Esophagus squamous epithelium (tissue), 5 donors: Measurements from ENCODE around the gene DHX30. TPM values are rescaled to one million over a fixed set of nuclear protein-coding genes. Genes with fewer than 3 reads are reported as not detected.
A peak's percentile ranks its signal among the peaks of the same experiment; 100 is the strongest.

Source experiments
- DNase-seq: peaks from one replicate; lab custom pipeline; 2025; lab: John Stamatoyannopoulos, UW
- H3K27ac ChIP-seq, 4 donors: fragments of 200-600 bp; sonication (generic); one replicate each; pipeline ENCODE4 v1.5.1; 2016 to 2019; ENCODE audit warnings: mild to moderate bottlenecking in 1 of 4
- H3K27me3 ChIP-seq, 4 donors: fragments of 200-600 bp; sonication (generic); 1 replicate in 3 of 4; 2 replicates in 1 of 4; pipeline versions ENCODE4 v1.5.1 to v1.6.0; 2017 to 2021; ENCODE audit warnings: antibody characterized with exemption in 1 of 4
- H3K36me3 ChIP-seq, 3 donors: fragments of 200-600 bp; sonication (generic); one replicate each; pipeline ENCODE4 v1.5.1; 2016 to 2019
- H3K4me1 ChIP-seq, 3 donors: fragments of 200-600 bp; sonication (generic); one replicate each; pipeline ENCODE4 v1.5.1; 2017 to 2019
- H3K4me3 ChIP-seq, 4 donors: fragments of 200-600 bp; sonication (generic); 1 replicate in 3 of 4; 2 replicates in 1 of 4; pipeline ENCODE4 v1.5.1; 2016 to 2019; ENCODE audit warnings: mild to moderate bottlenecking in 2 of 4, moderate library complexity in 1 of 4
- H3K9me3 ChIP-seq, 3 donors: fragments of 200-600 bp; sonication (generic); one replicate each; pipeline ENCODE4 v1.5.1; 2016 to 2019
- POLR2A ChIP-seq, 4 donors: fragments of 450-650 bp; IDR thresholded peaks; one replicate each; pipeline ENCODE4 v1.6.1; 2017; ENCODE audit warnings: antibody characterized with exemption in 4 of 4, mild to moderate bottlenecking in 4 of 4, moderate library complexity in 3 of 4
- WGBS, 2 donors: methylation state at CpG; one replicate each; pipeline ENCODE4 v1.1.5; 2018; 5-methylcytosine and 5-hydroxymethylcytosine counted together
- intact Hi-C: fragments of 100-400 bp; cut with DNase I; formaldehyde crosslinking; loops from one replicate; pipeline ENCODE4 v1.15.0; 2022
- small RNA-seq, 4 donors: library from RNA; depleted of rRNA; stranded (forward); fragments of <200 nt; gene quantifications; one replicate each; pipeline ENCODE3, GENCODE V24; 2016
- total RNA-seq, 4 donors: library from RNA; depleted of rRNA; stranded (reverse); fragments of >200 nt; gene quantifications; one replicate each; pipeline ENCODE4 v1.1.0, GENCODE V29; 2016
- TF ChIP-seq, protein P1 (sequence below), 6 experiments: fragments of 450-650 bp in 4 of 6; fragments of 200-600 bp in 2 of 6; sonication (generic) in 2 of 6; IDR thresholded peaks; one replicate each; pipeline ENCODE4 v1.5.1; 2016 to 2019; ENCODE audit warnings: antibody characterized with exemption in 6 of 6, mild to moderate bottlenecking in 4 of 6, moderate library complexity in 4 of 6
- donor health status: DM: yes; HTN: yes; CAD: no.

Gene DHX30
- total RNA-seq, 4 donors from 2014 or later: 32.8 to 63.5 (median 44.8) TPM

DNA sequence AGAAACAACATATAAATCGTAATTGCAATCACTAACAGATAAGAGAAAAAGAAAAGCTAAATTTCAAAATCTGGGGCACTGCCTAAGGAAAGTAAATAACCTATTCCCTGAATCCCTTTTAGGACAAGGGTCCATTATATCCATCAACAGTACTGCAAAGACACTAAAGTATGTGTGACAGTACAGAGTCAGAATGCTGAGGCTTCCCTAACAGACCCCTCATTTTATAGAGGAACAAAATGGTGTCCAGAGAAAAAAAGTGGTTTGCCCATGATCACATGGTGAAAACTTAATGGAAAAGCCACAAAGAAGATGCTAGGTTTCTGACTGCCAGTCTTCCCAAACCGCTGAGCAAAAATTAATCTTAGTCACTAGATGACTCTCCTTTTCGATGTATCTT is 93.8 kb downstream of the DHX30 start:
- H3K36me3 ChIP-seq: peaks cover 0 to 59% (median 0%) of the 10 kb centered on the region in 3 donors

GRCh38 chr3:47897954-47898353 is 95.0 kb downstream of the DHX30 start:
- Histone ChIP-seq H3K36me3 (peaks cover 0 to 58% (median 0%) of the 10 kb centered on the region in 3 donors), H3K27me3 (no peaks in the 10 kb centered on the region), H3K27ac (no peak overlapping the region), H3K9me3 (no peaks in the 10 kb centered on the region), H3K4me3 (no peak overlapping the region), H3K4me1 (peaks cover 0 to 29% (median 10%) of the 10 kb centered on the region in 3 donors)
- TF ChIP-seq POLR2A (IDR thresholded peaks at IDR 0.05): no peak
- TF ChIP-seq, protein P1, sequence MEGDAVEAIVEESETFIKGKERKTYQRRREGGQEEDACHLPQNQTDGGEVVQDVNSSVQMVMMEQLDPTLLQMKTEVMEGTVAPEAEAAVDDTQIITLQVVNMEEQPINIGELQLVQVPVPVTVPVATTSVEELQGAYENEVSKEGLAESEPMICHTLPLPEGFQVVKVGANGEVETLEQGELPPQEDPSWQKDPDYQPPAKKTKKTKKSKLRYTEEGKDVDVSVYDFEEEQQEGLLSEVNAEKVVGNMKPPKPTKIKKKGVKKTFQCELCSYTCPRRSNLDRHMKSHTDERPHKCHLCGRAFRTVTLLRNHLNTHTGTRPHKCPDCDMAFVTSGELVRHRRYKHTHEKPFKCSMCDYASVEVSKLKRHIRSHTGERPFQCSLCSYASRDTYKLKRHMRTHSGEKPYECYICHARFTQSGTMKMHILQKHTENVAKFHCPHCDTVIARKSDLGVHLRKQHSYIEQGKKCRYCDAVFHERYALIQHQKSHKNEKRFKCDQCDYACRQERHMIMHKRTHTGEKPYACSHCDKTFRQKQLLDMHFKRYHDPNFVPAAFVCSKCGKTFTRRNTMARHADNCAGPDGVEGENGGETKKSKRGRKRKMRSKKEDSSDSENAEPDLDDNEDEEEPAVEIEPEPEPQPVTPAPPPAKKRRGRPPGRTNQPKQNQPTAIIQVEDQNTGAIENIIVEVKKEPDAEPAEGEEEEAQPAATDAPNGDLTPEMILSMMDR (IDR thresholded peaks at IDR 0.05): no peak
- DNase-seq: no peak
- WGBS, 2 donors: 81 to 100% methylated on average over 2 to 3 of the region's 3 CpGs
- intact Hi-C loops: no loop called here

More for the DNA sequence above, 93.8 kb downstream of the DHX30 start:
- Histone ChIP-seq H3K27me3 (no peaks in the 10 kb centered on the region), H3K4me1 (peaks cover 0 to 30% (median 10%) of the 10 kb centered on the region in 3 donors), H3K4me3 (no peak overlapping the region), H3K9me3 (no peaks in the 10 kb centered on the region), H3K27ac (no peak overlapping the region)
- DNase-seq: no peak
- TF ChIP-seq POLR2A (IDR thresholded peaks at IDR 0.05): no peak
- TF ChIP-seq, protein P1 (IDR thresholded peaks at IDR 0.05): no peak
- WGBS, 2 donors: 92 to 97% methylated on average over 3 of the region's 3 CpGs
- intact Hi-C loops: no loop called here

DNA sequence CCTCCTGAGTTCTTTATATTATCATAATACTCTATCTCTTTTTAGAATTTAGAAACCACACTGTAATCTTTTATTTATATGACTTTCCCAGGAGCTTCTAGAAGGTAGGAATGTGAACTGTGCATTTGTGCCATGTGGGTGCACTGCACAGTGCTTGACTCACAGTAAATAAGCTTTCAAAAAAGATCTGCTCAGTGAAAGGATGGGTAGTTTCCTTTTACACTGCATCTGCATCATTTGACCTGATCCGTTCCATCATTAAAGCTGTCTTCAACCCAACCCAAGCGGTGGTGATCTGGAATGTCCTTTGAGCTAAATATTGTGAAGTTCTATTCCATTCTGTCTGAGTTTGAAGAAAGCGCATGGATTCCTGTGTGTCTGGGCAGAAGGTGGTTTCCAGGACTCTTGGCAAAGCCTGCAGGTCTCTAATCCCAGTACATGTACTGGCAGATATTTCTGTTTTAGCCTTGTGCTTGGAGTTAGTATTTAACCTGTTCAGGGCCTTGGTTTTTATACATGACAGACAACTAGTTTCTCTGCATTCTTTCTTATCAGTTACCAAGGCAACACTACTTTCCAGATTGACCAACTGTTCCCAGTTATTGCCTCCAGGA is 96.7 kb downstream of the DHX30 start:
- H3K36me3 ChIP-seq: peaks cover 0 to 68% (median 0%) of the 10 kb centered on the region in 3 donors
- 58 to 65% methylated on average over 3 of the region's 3 CpGs for WGBS, 2 donors
- DNase-seq: no peak

More for the DNA sequence above, 96.7 kb downstream of the DHX30 start:
- Histone ChIP-seq H3K4me1 (peaks cover 0 to 29% (median 10%) of the 10 kb centered on the region in 3 donors), H3K9me3 (no peaks in the 10 kb centered on the region), H3K27ac (peak overlapping the region; percentile 9 to 60 (median 30)), H3K4me3 (no peak overlapping the region), H3K27me3 (no peaks in the 10 kb centered on the region)
- intact Hi-C loops: no loop called here
- TF ChIP-seq, protein P1 (IDR thresholded peaks at IDR 0.05): no peak
- TF ChIP-seq POLR2A (IDR thresholded peaks at IDR 0.05): no peak

Small RNA genes lying within 50 kb of the gene (small RNA-seq; reads per million reads assigned to genes)
- gene MIR1226: 0.09 to 2.6 (median 0.22) reads per million in 4 donors
- 0 reads per million in 4 donors for gene RF02271

Other genes with a start within 250 kb of the DHX30 start
- gene CSPG5, start 224.3 kb upstream of the DHX30 start, total RNA-seq: under 1 TPM in 3 of 4 donors, not detected in 1; 0.19 to 0.32 (median 0.31) TPM
- 10 to 100 TPM; 28.2 to 51.7 (median 31.2) TPM for gene SMARCC1, start 21.2 kb upstream of the DHX30 start, total RNA-seq
- gene MAP4, start 213.3 kb downstream of the DHX30 start, total RNA-seq: 100 to 1,000 TPM in 1 of 4 donors, 10 to 100 TPM in 3; 62.1 to 110 (median 80.3) TPM